NB4 (cell line): ENCODE measurements around the gene RTL1.

ENCODE experiments used
- CTCF ChIP-seq: IDR thresholded peaks from one replicate; pipeline ENCODE4 v1.5.1; 2012; ENCODE audit warnings: low read depth, low read length
- MAX ChIP-seq: IDR thresholded peaks from 2 replicates; pipeline ENCODE4 v1.6.1; 2011; ENCODE audit warnings: low read depth, low read length
- POLR2A ChIP-seq: IDR thresholded peaks from 2 replicates; pipeline ENCODE4 v1.6.1; 2011; ENCODE audit warnings: mild to moderate bottlenecking; ENCODE audit not compliant: insufficient read length; ENCODE audit errors: extremely low read depth

- no peak for TF ChIP-seq CTCF
- no peak for TF ChIP-seq MAX
- TF ChIP-seq POLR2A, result no peak
These were observed 5.1 kb downstream of the RTL1 start for GRCh38 chr14:100898465-100898864.
